GM12892 (cell line): ENCODE results near the gene TUBAL3.

Experiments
- DNase-seq: peaks from one replicate; pipeline ENCODE4 v3.0.0; 2011; ENCODE audit not compliant: insufficient read length
- FAIRE-seq: peaks from 2 replicates; lab custom pipeline; 2011; peaks lifted over from hg19 to GRCh38; lab: Jason Lieb, UNC
- POLR2A ChIP-seq: IDR thresholded peaks from 2 replicates; pipeline ENCODE4 v1.6.1; 2011; ENCODE audit warnings: low read depth, low read length, control low read depth
- POLR2AphosphoS5 ChIP-seq: IDR thresholded peaks from 2 replicates; pipeline ENCODE4 v1.6.1; 2011; ENCODE audit warnings: low read depth, low read length, control low read depth
- TAF1 ChIP-seq: IDR thresholded peaks from 2 replicates; pipeline ENCODE4 v1.6.1; 2011; ENCODE audit warnings: low read depth, mild to moderate bottlenecking, control low read depth, low read length, borderline replicate concordance

Gene TUBAL3

DNA sequence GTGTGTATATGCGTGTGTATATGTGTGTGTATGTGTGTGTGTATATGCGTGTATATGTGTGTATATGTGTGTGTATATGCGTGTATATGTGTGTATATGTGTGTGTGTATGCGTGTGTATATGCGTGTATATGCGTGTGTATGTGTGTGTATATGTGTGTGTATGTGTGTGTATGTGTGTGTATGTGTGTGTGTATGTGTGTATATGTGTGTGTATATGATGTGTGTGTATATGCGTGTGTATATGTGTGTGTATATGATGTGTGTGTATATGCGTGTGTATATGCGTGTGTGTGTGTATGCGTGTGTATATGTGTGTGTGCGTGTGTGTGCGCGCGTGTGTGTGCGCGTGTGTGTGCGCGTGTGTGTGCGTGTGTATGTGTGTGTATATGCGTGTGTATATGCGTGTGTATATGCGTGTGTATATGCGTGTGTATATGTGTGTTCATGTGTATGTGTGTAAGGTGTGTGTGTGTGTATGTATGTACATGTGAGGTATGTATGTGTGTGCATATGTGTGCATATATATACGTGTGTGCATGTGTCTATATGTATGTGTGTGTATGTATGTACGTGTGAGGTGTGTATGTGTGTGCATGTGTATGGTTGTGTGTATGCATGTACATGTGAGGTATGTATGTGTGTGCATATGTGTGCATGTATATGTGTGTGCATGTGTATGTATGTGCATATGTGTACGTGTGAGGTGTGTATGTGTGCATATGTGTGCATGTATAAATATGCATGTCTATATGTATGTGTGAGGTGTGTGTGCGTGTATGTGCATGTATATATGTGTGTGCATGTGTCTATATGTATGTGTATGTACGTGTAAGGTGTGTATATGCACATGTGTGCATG lies 33.9 kb downstream of the TUBAL3 start:
- TF ChIP-seq POLR2AphosphoS5 (no peak), TAF1 (no peak), POLR2A (no peak)
- DNase-seq (no peak), FAIRE-seq (peak; percentile 65)

- DNase-seq: no peak
- FAIRE-seq: no peak
- no peak for TF ChIP-seq TAF1
These were observed 35.1 kb downstream of the TUBAL3 start for GRCh38 chr10:5369362-5370158.

GRCh38 chr10:5365928-5366327 lies 38.7 kb downstream of the TUBAL3 start:
- no peak for TF ChIP-seq POLR2A
- TF ChIP-seq POLR2AphosphoS5: no peak
- no peak for TF ChIP-seq TAF1
- no peak for DNase-seq
- FAIRE-seq: no peak

- FAIRE-seq (no peak), DNase-seq (no peak)
- TF ChIP-seq TAF1: no peak
- TF ChIP-seq POLR2A: no peak
- TF ChIP-seq POLR2AphosphoS5: no peak
These were observed 39.7 kb downstream of the TUBAL3 start, which contains the start of gene UCN3 for GRCh38 chr10:5364890-5365338. Gene UCN3, plus strand, starts transcription at chr10:5364966. Its CDS starts 8,755 bp downstream, at chr10:5373721.

- FAIRE-seq: no peak
- TF ChIP-seq POLR2A (no peak), TAF1 (no peak), POLR2AphosphoS5 (no peak)
These were observed 40.3 kb downstream of the TUBAL3 start for GRCh38 chr10:5364374-5364773.

DNA sequence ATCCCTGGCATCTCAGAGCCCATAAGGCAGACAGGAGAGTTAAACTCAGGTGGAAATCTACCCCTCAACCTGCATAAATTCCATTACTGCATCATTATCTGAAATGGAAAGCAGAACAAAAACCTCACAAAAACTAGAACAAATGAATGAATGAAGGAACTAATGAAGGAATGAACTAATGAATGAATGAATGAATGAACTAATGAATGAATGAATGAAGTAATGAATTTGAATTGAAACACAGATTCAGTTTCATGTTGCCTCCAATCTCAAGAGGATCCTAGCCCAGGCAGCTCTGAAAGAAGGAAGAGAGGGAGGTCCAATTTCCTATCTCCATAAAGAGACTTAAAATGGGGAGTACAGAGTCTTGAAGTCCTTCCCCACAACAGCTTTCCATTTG lies 41.8 kb downstream of the TUBAL3 start:
- TF ChIP-seq POLR2A (no peak), TAF1 (no peak), POLR2AphosphoS5 (no peak)
- no peak for DNase-seq

More at GRCh38 chr10:5364374-5364773, 40.3 kb downstream of the TUBAL3 start:
- DNase-seq: no peak

GRCh38 chr10:5361966-5362365 lies 42.7 kb downstream of the TUBAL3 start:
- DNase-seq: no peak
- no peak for FAIRE-seq

More for the DNA sequence above, 41.8 kb downstream of the TUBAL3 start:
- no peak for FAIRE-seq

GRCh38 chr10:5360318-5360915 lies 44.2 kb downstream of the TUBAL3 start:
- DNase-seq (no peak), FAIRE-seq (no peak)
- TF ChIP-seq POLR2A (no peak), TAF1 (no peak), POLR2AphosphoS5 (no peak)

More at GRCh38 chr10:5361966-5362365, 42.7 kb downstream of the TUBAL3 start:
- TF ChIP-seq TAF1 (no peak), POLR2AphosphoS5 (no peak), POLR2A (no peak)

GRCh38 chr10:5356302-5356763 lies 48.3 kb downstream of the TUBAL3 start:
- FAIRE-seq (no peak), DNase-seq (no peak)
- no peak for TF ChIP-seq POLR2A
- no peak for TF ChIP-seq TAF1
- no peak for TF ChIP-seq POLR2AphosphoS5

DNA sequence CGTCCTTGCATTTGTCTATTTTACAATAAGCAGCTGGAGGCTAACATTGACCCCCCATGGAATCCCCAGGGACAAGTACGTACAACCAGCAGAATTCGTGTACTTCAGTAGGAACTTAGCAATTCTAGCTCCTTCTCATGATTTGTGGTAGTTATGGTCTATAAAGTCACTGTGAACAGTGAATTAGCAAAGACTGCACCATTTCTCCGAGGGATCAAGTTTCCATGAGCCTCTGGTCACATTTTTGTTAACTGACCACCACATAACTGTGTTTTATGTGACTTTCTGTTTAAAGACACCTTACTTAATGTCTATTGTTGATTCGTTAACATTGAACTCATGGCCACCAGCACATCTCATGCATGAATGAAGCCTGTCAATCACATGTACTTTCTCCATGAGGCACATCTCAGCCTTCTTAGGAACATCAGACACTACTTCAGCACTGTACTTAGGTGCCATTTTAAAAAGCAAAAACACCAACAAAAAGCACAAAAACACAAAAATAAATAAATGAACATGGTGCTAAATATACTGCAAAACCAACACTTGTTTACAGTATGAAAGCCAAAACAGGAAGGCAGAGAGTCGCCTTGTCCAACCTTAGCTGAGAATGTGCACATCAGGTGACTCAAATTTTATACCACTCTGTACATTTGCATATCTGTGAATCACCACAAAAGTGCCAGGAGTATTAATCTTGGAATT lies 48.9 kb downstream of the TUBAL3 start:
- TF ChIP-seq POLR2A (no peak), TAF1 (no peak), POLR2AphosphoS5 (no peak)
- no peak for FAIRE-seq
- DNase-seq: no peak
